Muscle layer of colon (tissue), 2 donors: ENCODE data around the gene PNPLA6.
"Not testable (repeated sequence)": the region's sequence is repeated elsewhere in the genome, so short reads cannot be mapped to it uniquely, and the experiment has no call there.

ENCODE experiments used
- H3K27ac ChIP-seq: one replicate; pipeline ENCODE4 v1.7.0; 2013; ENCODE audit warnings: low read depth, mild to moderate bottlenecking, low read length, moderate library complexity
- H3K27me3 ChIP-seq, 2 donors: one replicate each; pipeline ENCODE4 v1.7.0; 2013; ENCODE audit warnings: low read length in 2 of 2, mild to moderate bottlenecking in 2 of 2; ENCODE audit not compliant: insufficient read depth in 2 of 2, control insufficient read depth in 1 of 2
- H3K36me3 ChIP-seq: one replicate; pipeline ENCODE4 v1.7.0; 2013; ENCODE audit warnings: mild to moderate bottlenecking, low read length; ENCODE audit not compliant: insufficient read depth
- H3K4me1 ChIP-seq: one replicate; pipeline ENCODE4 v1.7.0; 2013; ENCODE audit warnings: mild to moderate bottlenecking, low read length; ENCODE audit not compliant: insufficient read depth
- H3K4me3 ChIP-seq, 2 donors: one replicate each; pipeline ENCODE4 v1.7.0; 2013; ENCODE audit warnings: low read length in 2 of 2, low read depth in 1 of 2, mild to moderate bottlenecking in 1 of 2, moderate library complexity in 1 of 2
- H3K9ac ChIP-seq: one replicate; pipeline ENCODE4 v1.7.0; 2013; ENCODE audit warnings: low read length
- H3K9me3 ChIP-seq: one replicate; pipeline ENCODE4 v1.7.0; 2013; ENCODE audit warnings: mild to moderate bottlenecking, low read length
- donor health status: abdominal sarcoma.
- donor health status: Adenocarcinoma of cecum.

PNPLA6 gene

DNA sequence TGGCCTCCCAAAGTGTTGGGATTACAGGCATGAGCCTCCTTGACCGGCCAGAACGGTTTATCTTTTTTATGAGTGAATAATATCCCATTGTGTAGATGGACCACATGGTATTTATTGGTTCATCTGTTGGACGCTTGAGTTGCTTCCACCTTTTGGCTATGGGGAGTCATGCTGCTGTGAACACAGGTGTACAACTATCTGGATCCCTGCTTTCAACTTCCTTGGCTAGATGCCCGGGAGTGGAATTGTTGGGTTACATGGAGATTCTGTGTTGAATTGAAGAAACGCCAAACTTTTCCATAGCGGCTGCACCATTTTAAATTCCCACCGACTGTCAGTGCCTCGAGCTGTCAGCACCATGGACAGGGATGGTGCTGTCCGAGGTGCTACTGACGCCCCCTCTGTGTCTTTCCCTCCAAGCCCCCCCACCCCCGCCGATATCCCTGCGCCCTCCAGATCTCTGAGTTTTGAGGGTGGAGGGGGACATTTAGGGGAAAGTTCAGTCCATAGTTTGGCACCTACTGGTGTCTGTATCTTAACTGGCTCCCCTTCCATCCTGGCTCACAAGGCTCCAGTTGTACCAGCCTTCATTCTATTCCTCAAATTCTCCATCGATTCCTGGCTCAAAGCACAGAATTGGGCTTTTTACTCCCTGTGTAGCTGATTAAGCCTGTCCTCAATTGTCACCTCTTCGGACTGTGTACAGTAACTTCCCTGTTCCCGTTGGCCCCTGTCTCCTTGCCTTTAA, 27.3 kb downstream of the PNPLA6 start:
- Histone ChIP-seq H3K9me3 (no peaks in the 10 kb centered on the region), H3K27me3 (no peaks in the 10 kb centered on the region), H3K36me3 (peaks cover 24% of the 10 kb centered on the region), H3K4me3 (no peak overlapping the region), H3K27ac (no peak overlapping the region), H3K9ac (no peak overlapping the region), H3K4me1 (no peaks in the 10 kb centered on the region)

DNA sequence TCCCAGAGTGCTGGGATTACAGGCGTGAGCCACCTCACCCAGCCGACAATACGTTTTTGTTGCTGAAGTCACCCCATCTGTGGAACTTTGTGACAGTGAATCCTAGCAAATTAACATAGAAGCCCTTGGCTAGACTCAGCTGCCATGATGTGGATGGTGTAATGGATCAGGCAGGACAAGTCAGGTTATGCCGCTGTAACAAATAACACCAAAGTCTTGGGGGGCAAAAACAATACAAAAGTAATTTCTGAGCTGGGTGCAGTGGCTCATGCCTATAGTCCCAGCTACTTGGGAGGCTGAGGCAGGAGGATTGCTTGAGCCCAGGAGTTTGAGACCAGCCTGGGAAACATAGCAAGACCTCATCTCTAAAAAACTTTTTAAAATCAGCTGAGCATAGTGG, 29.3 kb downstream of the PNPLA6 start:
- no peaks in the 10 kb centered on the region for H3K4me1 ChIP-seq
- no peaks in the 10 kb centered on the region for H3K9me3 ChIP-seq
- no peaks in the 10 kb centered on the region for H3K27me3 ChIP-seq
- no peak overlapping the region for H3K4me3 ChIP-seq
- no peak overlapping the region for H3K27ac ChIP-seq
- peaks cover 5% of the 10 kb centered on the region for H3K36me3 ChIP-seq
- H3K9ac ChIP-seq, result no peak overlapping the region

DNA sequence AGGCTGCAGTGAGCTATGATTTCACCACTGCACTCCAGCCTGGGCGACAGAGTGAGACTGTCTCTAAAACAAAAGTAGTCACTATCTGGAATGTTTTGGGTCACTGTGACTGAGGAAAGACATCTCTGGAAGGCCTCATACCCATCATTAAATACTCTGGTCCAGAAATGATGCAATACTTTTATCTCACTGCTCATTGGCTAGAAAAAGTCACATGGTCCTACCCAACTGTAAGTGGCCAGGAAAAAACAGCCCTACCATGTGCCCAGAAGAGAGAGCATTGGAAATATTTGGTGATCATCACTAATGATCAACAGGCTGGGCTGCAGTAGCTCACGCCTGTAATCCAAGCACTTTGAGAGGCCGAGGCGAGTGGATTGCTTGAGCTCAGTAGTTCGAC, 29.8 kb downstream of the PNPLA6 start:
- H3K4me1 ChIP-seq, result no peaks in the 10 kb centered on the region

DNA sequence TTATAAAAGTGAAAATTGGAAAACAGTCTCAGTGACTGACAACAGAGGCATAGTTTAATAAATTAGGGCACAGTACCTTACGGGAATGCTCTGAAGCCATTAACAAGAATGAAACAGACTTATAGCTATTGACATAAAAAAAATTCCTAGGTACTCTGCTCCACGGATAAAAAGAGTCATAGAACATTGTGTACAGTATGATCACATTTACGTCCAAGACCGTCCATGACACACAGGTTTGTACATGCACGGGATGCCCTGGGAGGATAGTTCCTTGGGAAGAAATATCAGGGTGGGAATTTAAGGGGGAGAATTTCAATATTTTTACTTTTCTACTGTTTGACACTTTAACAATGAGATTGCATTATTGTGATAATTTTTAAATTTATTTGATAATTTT, 35.2 kb downstream of the PNPLA6 start:
- no peaks in the 10 kb centered on the region for H3K9me3 ChIP-seq
- no peak overlapping the region for H3K4me3 ChIP-seq
- no peaks in the 10 kb centered on the region for H3K27me3 ChIP-seq
- H3K36me3 ChIP-seq, result no peaks in the 10 kb centered on the region
- no peaks in the 10 kb centered on the region for H3K4me1 ChIP-seq
- H3K27ac ChIP-seq, result no peak overlapping the region
- no peak overlapping the region for H3K9ac ChIP-seq

More for the DNA sequence above, 29.8 kb downstream of the PNPLA6 start:
- no peak overlapping the region for H3K4me3 ChIP-seq
- H3K27ac ChIP-seq, result no peak overlapping the region
- no peaks in the 10 kb centered on the region for H3K9me3 ChIP-seq
- H3K9ac ChIP-seq, result no peak overlapping the region
- peaks cover 3% of the 10 kb centered on the region for H3K36me3 ChIP-seq
- no peaks in the 10 kb centered on the region for H3K27me3 ChIP-seq

DNA sequence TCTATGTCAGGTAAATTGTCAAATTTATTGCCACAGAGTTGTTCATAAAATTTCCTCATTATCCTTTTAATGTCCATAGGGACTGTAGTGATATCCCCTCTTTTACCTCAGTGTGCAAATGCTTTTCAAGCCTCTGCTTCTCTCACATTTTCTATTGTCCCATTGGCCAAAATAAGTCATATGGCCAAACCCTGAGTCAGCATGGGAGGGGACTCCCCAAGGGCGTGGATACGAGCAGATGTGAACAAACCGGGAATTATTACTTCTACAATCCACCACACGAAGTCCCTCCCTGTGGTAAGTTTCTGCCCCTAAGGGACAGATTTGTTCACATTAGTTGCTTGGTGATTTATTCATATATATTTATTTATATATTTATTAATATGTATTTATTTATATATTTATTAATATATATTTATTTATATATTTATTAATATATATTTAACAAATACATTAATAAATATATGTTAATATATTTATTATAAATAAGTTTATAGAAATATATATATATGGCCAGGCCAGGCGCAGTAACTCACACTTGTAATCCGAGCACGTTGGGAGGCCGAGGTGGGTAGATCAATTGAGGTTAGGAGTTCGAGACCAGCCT, 40.0 kb downstream of the PNPLA6 start:
- no peak overlapping the region for H3K4me3 ChIP-seq
- no peaks in the 10 kb centered on the region for H3K4me1 ChIP-seq
- no peaks in the 10 kb centered on the region for H3K9me3 ChIP-seq
- H3K9ac ChIP-seq, result no peak overlapping the region
- no peak overlapping the region for H3K27ac ChIP-seq
- H3K27me3 ChIP-seq, result no peaks in the 10 kb centered on the region
- H3K36me3 ChIP-seq, result no peaks in the 10 kb centered on the region

DNA sequence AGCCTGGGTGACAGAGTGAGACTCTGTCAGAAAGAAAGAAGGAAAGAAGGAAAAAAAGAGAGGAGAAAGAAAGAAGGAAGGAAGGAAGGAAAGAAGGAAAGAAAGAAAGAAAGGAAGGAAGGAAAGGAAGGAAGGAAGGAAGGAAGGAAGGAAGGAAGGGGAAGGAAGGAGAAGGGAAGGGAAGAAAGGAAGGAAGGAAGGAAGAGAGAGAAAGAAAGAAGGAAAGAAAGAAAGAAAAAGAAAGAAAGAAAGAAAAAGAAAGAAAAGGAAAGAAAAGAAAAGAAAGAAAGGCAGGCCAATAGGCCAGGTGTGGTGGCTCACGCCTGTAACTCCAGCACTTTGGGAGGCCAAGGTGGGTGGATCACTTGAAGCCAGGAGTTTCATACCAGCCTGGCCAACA, 41.9 kb downstream of the PNPLA6 start:
- not testable (repeated sequence) for H3K9me3 ChIP-seq, H3K36me3 ChIP-seq, H3K4me3 ChIP-seq, H3K9ac ChIP-seq, H3K27ac ChIP-seq, H3K4me1 ChIP-seq, H3K27me3 ChIP-seq

DNA sequence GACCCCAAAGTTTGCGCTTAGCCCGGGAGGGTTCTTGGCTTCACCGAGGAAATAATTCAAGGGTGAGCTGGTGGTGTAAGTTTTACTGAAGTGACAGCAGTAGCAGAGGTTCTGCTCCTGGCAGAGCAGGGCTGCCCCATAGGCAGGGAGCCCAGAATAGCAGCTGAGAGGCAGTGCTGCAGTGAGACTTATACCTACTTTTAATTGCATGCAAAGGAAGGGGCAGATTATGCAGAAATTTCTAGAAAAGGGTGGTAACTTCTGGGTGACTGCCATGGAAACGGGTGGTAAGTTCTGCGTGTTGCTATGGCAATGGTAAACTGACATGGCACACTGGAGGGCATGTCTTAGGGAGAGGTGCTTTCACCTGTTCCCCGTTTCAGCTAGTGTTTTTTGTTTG, 42.6 kb downstream of the PNPLA6 start:
- no peak overlapping the region for H3K27ac ChIP-seq
- no peak overlapping the region for H3K9ac ChIP-seq
- H3K4me3 ChIP-seq, result no peak overlapping the region
- no peaks in the 10 kb centered on the region for H3K36me3 ChIP-seq
- no peaks in the 10 kb centered on the region for H3K27me3 ChIP-seq
- H3K4me1 ChIP-seq, result no peaks in the 10 kb centered on the region
- H3K9me3 ChIP-seq, result no peaks in the 10 kb centered on the region

DNA sequence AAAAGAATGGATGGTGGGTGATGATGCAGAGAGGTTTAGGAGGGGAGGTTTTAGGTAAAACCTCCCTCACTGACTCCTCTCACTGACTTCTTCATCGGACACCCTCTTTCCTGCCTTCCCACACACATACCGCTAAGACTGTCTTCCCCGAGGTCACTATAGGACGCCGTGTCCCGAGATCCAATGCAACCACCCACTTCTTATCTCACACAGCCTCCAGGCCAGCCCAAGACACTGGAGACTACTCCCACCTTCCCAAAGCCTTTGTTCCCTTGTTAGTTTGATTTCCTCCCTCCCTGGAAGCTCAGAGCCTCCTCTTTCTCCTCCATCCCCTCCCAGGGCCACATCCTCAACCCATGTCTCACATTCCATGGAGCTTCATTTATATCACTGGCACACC, 43.7 kb downstream of the PNPLA6 start:
- Histone ChIP-seq H3K27ac (no peak overlapping the region), H3K9ac (no peak overlapping the region), H3K4me1 (no peaks in the 10 kb centered on the region), H3K36me3 (no peaks in the 10 kb centered on the region), H3K27me3 (no peaks in the 10 kb centered on the region), H3K9me3 (no peaks in the 10 kb centered on the region), H3K4me3 (no peak overlapping the region)

DNA sequence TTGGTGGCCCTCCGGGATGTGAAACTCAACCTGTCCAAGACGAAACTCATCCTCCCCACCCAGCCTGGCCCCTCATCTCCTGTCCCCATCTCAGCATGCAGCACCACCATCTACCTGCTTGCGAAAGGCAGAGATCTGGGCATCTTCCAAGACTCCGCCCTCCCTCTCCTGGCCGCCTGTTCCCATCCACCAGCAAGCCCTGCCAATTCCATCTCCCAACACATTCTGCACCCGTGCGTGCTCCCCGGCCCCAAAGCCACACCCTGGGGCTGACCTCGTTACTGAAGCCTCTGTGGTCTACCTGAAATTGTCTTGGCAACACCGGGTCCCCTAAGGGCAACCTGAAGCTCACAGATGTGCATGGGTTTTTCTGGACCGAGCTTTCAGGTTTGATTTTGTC, 46.9 kb downstream of the PNPLA6 start:
- H3K27ac ChIP-seq, result no peak overlapping the region
- H3K9me3 ChIP-seq, result no peaks in the 10 kb centered on the region
- H3K27me3 ChIP-seq, result no peaks in the 10 kb centered on the region
- H3K4me3 ChIP-seq, result no peak overlapping the region
- H3K36me3 ChIP-seq, result no peaks in the 10 kb centered on the region
- H3K4me1 ChIP-seq, result no peaks in the 10 kb centered on the region
- H3K9ac ChIP-seq, result no peak overlapping the region

DNA sequence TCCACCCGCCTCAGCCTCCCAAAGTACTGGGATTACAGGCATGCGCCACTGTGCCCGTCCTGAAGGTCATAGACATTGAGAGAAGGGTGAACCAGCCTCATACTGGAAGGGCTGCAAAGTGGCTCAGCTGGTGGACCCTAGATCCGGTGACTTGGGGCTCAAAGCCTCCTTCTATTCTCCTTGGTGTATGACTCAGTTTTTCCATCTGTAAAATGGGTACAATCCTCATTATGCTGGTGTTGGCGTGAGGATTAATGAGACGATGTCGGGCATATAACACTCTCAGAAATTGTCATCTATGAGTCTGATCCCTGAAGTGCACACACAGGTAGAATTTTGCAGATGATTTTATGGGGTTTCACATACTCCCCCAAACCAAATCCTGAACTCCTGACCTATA, 54.3 kb downstream of the PNPLA6 start:
- Histone ChIP-seq H3K27ac (no peak overlapping the region), H3K4me3 (no peak overlapping the region), H3K4me1 (no peaks in the 10 kb centered on the region), H3K36me3 (no peaks in the 10 kb centered on the region), H3K9ac (no peak overlapping the region), H3K9me3 (no peaks in the 10 kb centered on the region), H3K27me3 (peaks cover 8 to 20% of the 10 kb centered on the region in 2 donors)

DNA sequence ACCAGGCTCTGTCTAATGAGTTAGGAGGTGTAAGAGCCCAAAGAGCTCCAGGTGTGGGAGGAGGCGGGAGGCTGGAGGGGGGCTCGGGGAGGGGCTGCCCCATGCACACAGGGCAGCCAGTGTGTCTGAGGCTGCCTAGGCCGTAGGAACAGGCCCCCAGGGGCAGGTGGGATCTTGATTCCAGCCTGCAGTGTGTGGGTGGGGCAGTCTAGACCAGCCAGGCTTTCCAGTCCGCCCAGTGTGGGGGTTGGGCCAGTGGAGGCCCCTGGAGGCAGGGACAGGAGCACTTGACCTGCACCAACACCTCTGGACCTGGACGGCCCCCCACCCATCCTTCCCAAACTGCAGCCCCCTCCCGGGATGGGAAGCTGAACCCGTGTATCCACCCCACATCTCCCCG, 54.7 kb downstream of the PNPLA6 start:
- Histone ChIP-seq H3K27me3 (peaks cover 8 to 25% of the 10 kb centered on the region in 2 donors), H3K4me3 (no peak overlapping the region), H3K27ac (no peak overlapping the region)

More for the DNA sequence above, 54.7 kb downstream of the PNPLA6 start:
- H3K4me1 ChIP-seq, result no peaks in the 10 kb centered on the region
- no peaks in the 10 kb centered on the region for H3K36me3 ChIP-seq
- no peaks in the 10 kb centered on the region for H3K9me3 ChIP-seq
- H3K9ac ChIP-seq, result no peak overlapping the region
